ES-I3 (cell line): ENCODE results near the gene JHY.

Experiments
- H3K36me3 ChIP-seq: 2 replicates; pipeline ENCODE4 v1.6.1; 2013; ENCODE audit warnings: mild to moderate bottlenecking, low read length, control low read depth, moderate library complexity; ENCODE audit not compliant: insufficient read depth
- H3K4me1 ChIP-seq: 2 replicates; pipeline ENCODE4 v1.6.1; 2013; ENCODE audit warnings: mild to moderate bottlenecking, control low read depth, low read length; ENCODE audit not compliant: insufficient read depth
- H3K9ac ChIP-seq: 2 replicates; pipeline ENCODE4 v1.6.1; 2013; ENCODE audit warnings: low read depth, mild to moderate bottlenecking, low read length, moderate library complexity
- H3K9me3 ChIP-seq: 2 replicates; pipeline ENCODE4 v1.6.1; 2013; ENCODE audit warnings: mild to moderate bottlenecking, low read length, moderate library complexity; ENCODE audit not compliant: control insufficient read depth, insufficient read depth

JHY gene

GRCh38 chr11:122951211-122951610 is 68.7 kb downstream of the JHY start:
- no peaks in the 10 kb centered on the region for H3K9me3 ChIP-seq
- H3K4me1 ChIP-seq: no peaks in the 10 kb centered on the region
- no peak overlapping the region for H3K9ac ChIP-seq
- no peaks in the 10 kb centered on the region for H3K36me3 ChIP-seq

GRCh38 chr11:122954455-122954854 is 71.9 kb downstream of the JHY start:
- no peaks in the 10 kb centered on the region for H3K4me1 ChIP-seq
- H3K36me3 ChIP-seq: no peaks in the 10 kb centered on the region
- H3K9me3 ChIP-seq: no peaks in the 10 kb centered on the region
- no peak overlapping the region for H3K9ac ChIP-seq

GRCh38 chr11:122963961-122964360 is 81.4 kb downstream of the JHY start:
- Histone ChIP-seq H3K36me3 (no peaks in the 10 kb centered on the region), H3K9ac (no peak overlapping the region), H3K9me3 (no peaks in the 10 kb centered on the region), H3K4me1 (no peaks in the 10 kb centered on the region)

- H3K36me3 ChIP-seq: no peaks in the 10 kb centered on the region
- peaks cover 4% of the 10 kb centered on the region; the same call in 1 of the 2 replicates for H3K4me1 ChIP-seq
- peak overlapping the region; percentile 68; the same call in 1 of the 2 replicates for H3K9ac ChIP-seq
- no peaks in the 10 kb centered on the region for H3K9me3 ChIP-seq
These were observed 93.6 kb downstream of the JHY start for GRCh38 chr11:122976061-122976733.

GRCh38 chr11:122976734-122977469 is 94.3 kb downstream of the JHY start:
- H3K9me3 ChIP-seq: no peaks in the 10 kb centered on the region
- no peaks in the 10 kb centered on the region for H3K36me3 ChIP-seq
- peaks cover 4% of the 10 kb centered on the region; the same call in 1 of the 2 replicates for H3K4me1 ChIP-seq
- H3K9ac ChIP-seq: peak overlapping the region; percentile 68

- Histone ChIP-seq H3K36me3 (no peaks in the 10 kb centered on the region), H3K9ac (peak overlapping the region; percentile 68), H3K9me3 (no peaks in the 10 kb centered on the region), H3K4me1 (peaks cover 4% of the 10 kb centered on the region; the same call in 1 of the 2 replicates)
These were observed 95.1 kb downstream of the JHY start for GRCh38 chr11:122977470-122978298.

- no peaks in the 10 kb centered on the region for H3K9me3 ChIP-seq
- H3K4me1 ChIP-seq: peaks cover 4% of the 10 kb centered on the region; the same call in 1 of the 2 replicates
- no peak overlapping the region for H3K9ac ChIP-seq
- H3K36me3 ChIP-seq: no peaks in the 10 kb centered on the region
These were observed 95.7 kb downstream of the JHY start for GRCh38 chr11:122978299-122978620.

GRCh38 chr11:122979103-122979814 is 96.7 kb downstream of the JHY start:
- H3K36me3 ChIP-seq: no peaks in the 10 kb centered on the region
- peaks cover 4% of the 10 kb centered on the region; the same call in 1 of the 2 replicates for H3K4me1 ChIP-seq
- H3K9me3 ChIP-seq: no peaks in the 10 kb centered on the region
- peak overlapping the region; percentile 45; the same call in 1 of the 2 replicates for H3K9ac ChIP-seq

- peak overlapping the region; percentile 45; the same call in 1 of the 2 replicates for H3K9ac ChIP-seq
- no peaks in the 10 kb centered on the region for H3K9me3 ChIP-seq
- no peaks in the 10 kb centered on the region for H3K36me3 ChIP-seq
- peaks cover 4% of the 10 kb centered on the region; the same call in 1 of the 2 replicates for H3K4me1 ChIP-seq
These were observed 97.4 kb downstream of the JHY start for GRCh38 chr11:122979815-122980595.

- Histone ChIP-seq H3K9me3 (no peaks in the 10 kb centered on the region), H3K4me1 (no peaks in the 10 kb centered on the region; the same call in 1 of the 2 replicates), H3K9ac (no peak within 1 kb of the TSS), H3K36me3 (no peaks in the 10 kb centered on the region)
These were observed 99.1 kb downstream of the JHY start, which contains the start of gene BSX for GRCh38 chr11:122981388-122982264. BSX (minus strand) TSS chr11:122981834; CDS start chr11:122981671, 163 bp downstream.

- Histone ChIP-seq H3K4me1 (no peaks in the 10 kb centered on the region; the same call in 1 of the 2 replicates), H3K9ac (peak overlapping the region; percentile 71; the same call in 1 of the 2 replicates), H3K9me3 (no peaks in the 10 kb centered on the region), H3K36me3 (no peaks in the 10 kb centered on the region)
These were observed 101.1 kb downstream of the JHY start for GRCh38 chr11:122983438-122984185.
